IPS-20b (cell line): ENCODE data around the gene MTX1.
A peak's percentile ranks its signal among the peaks of the same experiment; 100 is the strongest.

Experiments used
- H3K27ac ChIP-seq: one replicate; pipeline ENCODE4 v1.5.1; 2013; ENCODE audit warnings: low read length
- H3K27me3 ChIP-seq: 2 replicates; pipeline ENCODE4 v1.6.1; 2013; ENCODE audit warnings: mild to moderate bottlenecking, low read length, inconsistent platforms; ENCODE audit not compliant: insufficient read depth
- H3K36me3 ChIP-seq: 2 replicates; pipeline ENCODE4 v1.6.1; 2013; ENCODE audit warnings: low read depth, mild to moderate bottlenecking, inconsistent platforms, low read length, moderate library complexity; ENCODE audit not compliant: insufficient read depth
- H3K4me1 ChIP-seq: 2 replicates; pipeline ENCODE4 v1.6.1; 2013; ENCODE audit warnings: mild to moderate bottlenecking, control low read depth, inconsistent platforms, low read length, moderate library complexity; ENCODE audit not compliant: insufficient read depth
- H3K4me3 ChIP-seq: 2 replicates; pipeline ENCODE4 v1.5.1; 2013; ENCODE audit warnings: mild to moderate bottlenecking, low read length, inconsistent platforms
- H3K9ac ChIP-seq: 2 replicates; pipeline ENCODE4 v1.6.1; 2013; ENCODE audit warnings: low read depth, mild to moderate bottlenecking, inconsistent platforms, low read length, moderate library complexity
- H3K9me3 ChIP-seq: 2 replicates; pipeline ENCODE4 v1.6.1; 2013; ENCODE audit warnings: mild to moderate bottlenecking, low read depth, low read length, inconsistent platforms; ENCODE audit not compliant: insufficient read depth

MTX1 gene

GRCh38 chr1:155168456-155169210 lies 39.9 kb upstream of the MTX1 start:
- Histone ChIP-seq H3K4me1 (peaks cover 11% of the 10 kb centered on the region; the same call in 1 of the 2 replicates), H3K9ac (no peak overlapping the region), H3K27me3 (no peaks in the 10 kb centered on the region), H3K9me3 (no peaks in the 10 kb centered on the region), H3K4me3 (no peak overlapping the region), H3K36me3 (peaks cover 15% of the 10 kb centered on the region), H3K27ac (no peak overlapping the region)

- Histone ChIP-seq H3K4me3 (no peak overlapping the region), H3K36me3 (peaks cover 15% of the 10 kb centered on the region), H3K27me3 (no peaks in the 10 kb centered on the region), H3K4me1 (peaks cover 11% of the 10 kb centered on the region; the same call in 1 of the 2 replicates), H3K9ac (no peak overlapping the region), H3K27ac (no peak overlapping the region), H3K9me3 (no peaks in the 10 kb centered on the region)
Measured at GRCh38 chr1:155169541-155169940, 39.0 kb upstream of the MTX1 start.

GRCh38 chr1:155170101-155170785 lies 38.3 kb upstream of the MTX1 start:
- H3K27ac ChIP-seq: no peak overlapping the region
- H3K4me1 ChIP-seq: peaks cover 12% of the 10 kb centered on the region; the same call in 1 of the 2 replicates
- H3K9me3 ChIP-seq: no peaks in the 10 kb centered on the region
- H3K4me3 ChIP-seq: no peak overlapping the region
- no peak overlapping the region for H3K9ac ChIP-seq
- peaks cover 15% of the 10 kb centered on the region for H3K36me3 ChIP-seq
- H3K27me3 ChIP-seq: no peaks in the 10 kb centered on the region

- Histone ChIP-seq H3K9ac (no peak overlapping the region), H3K27ac (no peak overlapping the region), H3K36me3 (peaks cover 15% of the 10 kb centered on the region), H3K4me1 (peaks cover 12% of the 10 kb centered on the region; the same call in 1 of the 2 replicates), H3K4me3 (no peak overlapping the region), H3K27me3 (no peaks in the 10 kb centered on the region), H3K9me3 (no peaks in the 10 kb centered on the region)
Measured at GRCh38 chr1:155170806-155171205, 37.7 kb upstream of the MTX1 start.

GRCh38 chr1:155171836-155172731 lies 36.4 kb upstream of the MTX1 start:
- Histone ChIP-seq H3K27ac (peak overlapping the region; percentile 91), H3K9me3 (no peaks in the 10 kb centered on the region), H3K27me3 (no peaks in the 10 kb centered on the region)

GRCh38 chr1:155172732-155173477 lies 35.6 kb upstream of the MTX1 start, which contains the start of gene KRTCAP2:
Gene KRTCAP2, minus strand, starts transcription at chr1:155173304. Its CDS starts 80 bp downstream, at chr1:155173224.
- peak within 1 kb of the TSS; percentile 91 for H3K27ac ChIP-seq
- H3K36me3 ChIP-seq: peaks cover 27% of the 10 kb centered on the region
- H3K4me1 ChIP-seq: peaks cover 7% of the 10 kb centered on the region; the same call in 1 of the 2 replicates
- H3K9me3 ChIP-seq: no peaks in the 10 kb centered on the region
- no peaks in the 10 kb centered on the region for H3K27me3 ChIP-seq
- H3K9ac ChIP-seq: peak within 1 kb of the TSS; percentile 96
- H3K4me3 ChIP-seq: peak within 1 kb of the TSS; percentile 87

More at GRCh38 chr1:155171836-155172731, 36.4 kb upstream of the MTX1 start:
- peak overlapping the region; percentile 87 for H3K4me3 ChIP-seq
- peak overlapping the region; percentile 96; the same call in 1 of the 2 replicates for H3K9ac ChIP-seq
- peaks cover 19% of the 10 kb centered on the region for H3K36me3 ChIP-seq
- peaks cover 8% of the 10 kb centered on the region; the same call in 1 of the 2 replicates for H3K4me1 ChIP-seq

- H3K36me3 ChIP-seq: peaks cover 33% of the 10 kb centered on the region
- H3K9me3 ChIP-seq: no peaks in the 10 kb centered on the region
- H3K9ac ChIP-seq: peak within 1 kb of the TSS; percentile 96
- H3K4me1 ChIP-seq: peaks cover 7% of the 10 kb centered on the region; the same call in 1 of the 2 replicates
- H3K27ac ChIP-seq: peak within 1 kb of the TSS; percentile 91
- no peaks in the 10 kb centered on the region for H3K27me3 ChIP-seq
- peak within 1 kb of the TSS; percentile 87 for H3K4me3 ChIP-seq
Measured at GRCh38 chr1:155173478-155174323, 34.8 kb upstream of the MTX1 start, which contains the start of gene TRIM46. Gene TRIM46, plus strand, starts transcription at chr1:155173849. Its CDS starts 118 bp downstream, at chr1:155173967.

- Histone ChIP-seq H3K27ac (peak overlapping the region; percentile 52), H3K36me3 (peaks cover 35% of the 10 kb centered on the region), H3K27me3 (no peaks in the 10 kb centered on the region), H3K9me3 (no peaks in the 10 kb centered on the region), H3K4me1 (peaks cover 7% of the 10 kb centered on the region; the same call in 1 of the 2 replicates), H3K9ac (peak overlapping the region; percentile 96; the same call in 1 of the 2 replicates), H3K4me3 (peak overlapping the region; percentile 87)
Measured at GRCh38 chr1:155174324-155175280, 33.9 kb upstream of the MTX1 start.

GRCh38 chr1:155175281-155175926 lies 33.1 kb upstream of the MTX1 start:
- Histone ChIP-seq H3K9me3 (no peaks in the 10 kb centered on the region), H3K27me3 (no peaks in the 10 kb centered on the region), H3K36me3 (peaks cover 34% of the 10 kb centered on the region), H3K9ac (peak overlapping the region; percentile 96; the same call in 1 of the 2 replicates), H3K27ac (no peak overlapping the region), H3K4me3 (peak overlapping the region; percentile 87), H3K4me1 (peaks cover 7% of the 10 kb centered on the region; the same call in 1 of the 2 replicates)
